ENCODE results near the gene CEPT1.

Gene CEPT1

DNA sequence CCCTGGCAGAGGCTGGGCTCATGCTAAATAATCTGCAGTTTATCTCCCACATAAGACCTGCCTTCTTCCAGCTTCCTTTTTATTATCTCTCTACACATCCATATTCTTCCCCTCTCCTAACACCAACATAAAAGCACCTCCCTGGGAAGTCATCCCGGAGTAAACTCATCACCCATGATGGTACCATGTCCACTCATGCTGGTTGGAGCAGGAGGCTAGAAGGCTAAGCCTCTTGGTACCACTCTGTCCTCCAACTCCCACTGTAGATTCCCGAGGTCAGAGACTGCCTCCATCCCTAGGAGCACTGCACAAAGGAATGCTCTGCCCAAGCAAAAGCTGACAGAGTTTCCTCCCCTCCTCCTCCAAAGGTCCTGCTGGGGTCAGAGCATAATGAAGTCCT, 56.2 kb downstream of the CEPT1 start:
- TF ChIP-seq NFIC (IDR thresholded peaks at IDR 0.05) (no peak), ZBTB7A (IDR thresholded peaks at IDR 0.05; ENCODE audit: low read depth) (no peak), FOXM1 (IDR thresholded peaks at IDR 0.05; ENCODE audit: borderline replicate concordance, low read depth) (no peak), EGR1 (IDR thresholded peaks at IDR 0.05) (no peak), RAD21 (IDR thresholded peaks at IDR 0.05; ENCODE audit: low read depth) (no peak)

GRCh38 chr1:111197598-111198284, 57.7 kb downstream of the CEPT1 start:
- TF ChIP-seq TEAD4 (IDR thresholded peaks at IDR 0.05) (no peak), CREB1 (IDR thresholded peaks at IDR 0.05; ENCODE audit: low read depth) (no peak), CEBPB (IDR thresholded peaks at IDR 0.05) (no peak), RAD21 (IDR thresholded peaks at IDR 0.05; ENCODE audit: low read depth) (peak; percentile 14; the same call in 1 of the 2 replicates), REST (IDR thresholded peaks at IDR 0.05; ENCODE audit: low read depth) (no peak)
- TF ChIP-seq, protein P1, sequence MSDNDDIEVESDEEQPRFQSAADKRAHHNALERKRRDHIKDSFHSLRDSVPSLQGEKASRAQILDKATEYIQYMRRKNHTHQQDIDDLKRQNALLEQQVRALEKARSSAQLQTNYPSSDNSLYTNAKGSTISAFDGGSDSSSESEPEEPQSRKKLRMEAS (IDR thresholded peaks at IDR 0.05): no peak

GRCh38 chr1:111198836-111199235, 58.8 kb downstream of the CEPT1 start:
- TF ChIP-seq TCF12 (IDR thresholded peaks at IDR 0.05; ENCODE audit: low read depth): no peak
- TF ChIP-seq ZBTB7A (IDR thresholded peaks at IDR 0.05; ENCODE audit: low read depth): no peak
- TF ChIP-seq EP300 (IDR thresholded peaks at IDR 0.05; ENCODE audit: borderline replicate concordance): no peak
- no peak for TF ChIP-seq EGR1 (IDR thresholded peaks at IDR 0.05)
- TF ChIP-seq, protein P1 (IDR thresholded peaks at IDR 0.05): no peak
- TF ChIP-seq YY1 (IDR thresholded peaks at IDR 0.05; ENCODE audit: low read depth): no peak
- no peak for TF ChIP-seq RAD21 (IDR thresholded peaks at IDR 0.05; ENCODE audit: low read depth)
- no peak for TF ChIP-seq USF1 (IDR thresholded peaks at IDR 0.05)
- TF ChIP-seq CREB1 (IDR thresholded peaks at IDR 0.05; ENCODE audit: low read depth): no peak
- no peak for TF ChIP-seq FOXM1 (IDR thresholded peaks at IDR 0.05; ENCODE audit: borderline replicate concordance, low read depth)
- TF ChIP-seq TAF1 (IDR thresholded peaks at IDR 0.05; ENCODE audit: low read depth): no peak
- no peak for TF ChIP-seq CEBPB (IDR thresholded peaks at IDR 0.05)
- TF ChIP-seq NFIC (IDR thresholded peaks at IDR 0.05): no peak
- no peak for TF ChIP-seq REST (IDR thresholded peaks at IDR 0.05; ENCODE audit: low read depth)
- no peak for TF ChIP-seq TEAD4 (IDR thresholded peaks at IDR 0.05)

DNA sequence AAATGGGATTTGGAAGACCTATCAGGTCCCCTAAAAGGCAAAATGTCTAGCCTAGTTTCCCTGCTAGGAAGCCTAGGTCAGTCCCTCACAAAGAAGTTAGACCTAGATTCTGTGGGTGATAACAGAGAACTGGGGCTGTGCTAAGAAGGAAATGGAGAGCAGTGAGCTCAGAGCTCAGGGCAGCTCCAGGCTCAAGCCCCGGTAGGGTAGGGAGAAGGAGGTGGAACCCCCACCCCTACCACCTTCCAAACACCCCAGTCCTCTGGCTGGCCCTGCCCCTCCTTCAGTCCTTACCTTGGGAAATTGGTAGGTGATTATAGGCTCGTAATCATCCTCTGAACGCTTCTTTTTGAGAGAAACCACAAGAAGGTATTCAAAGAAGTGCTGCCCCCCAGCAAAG, 59.3 kb downstream of the CEPT1 start:
- TF ChIP-seq TEAD4 (IDR thresholded peaks at IDR 0.05) (no peak), TAF1 (IDR thresholded peaks at IDR 0.05; ENCODE audit: low read depth) (no peak), CREB1 (IDR thresholded peaks at IDR 0.05; ENCODE audit: low read depth) (no peak), EP300 (IDR thresholded peaks at IDR 0.05; ENCODE audit: borderline replicate concordance) (no peak), TCF12 (IDR thresholded peaks at IDR 0.05; ENCODE audit: low read depth) (no peak), FOXM1 (IDR thresholded peaks at IDR 0.05; ENCODE audit: borderline replicate concordance, low read depth) (no peak), RAD21 (IDR thresholded peaks at IDR 0.05; ENCODE audit: low read depth) (no peak), ZBTB7A (IDR thresholded peaks at IDR 0.05; ENCODE audit: low read depth) (no peak), EGR1 (IDR thresholded peaks at IDR 0.05) (no peak), CEBPB (IDR thresholded peaks at IDR 0.05) (no peak), NFIC (IDR thresholded peaks at IDR 0.05) (no peak), REST (IDR thresholded peaks at IDR 0.05; ENCODE audit: low read depth) (no peak), USF1 (IDR thresholded peaks at IDR 0.05) (no peak), YY1 (IDR thresholded peaks at IDR 0.05; ENCODE audit: low read depth) (no peak)
- TF ChIP-seq, protein P1 (IDR thresholded peaks at IDR 0.05): no peak
